Fibroblast of mammary gland (primary cell): ENCODE results near the gene ITGA4.
A peak's percentile ranks its signal among the peaks of the same experiment; 100 is the strongest.

Experiments
- DNase-seq: peaks from one replicate; pipeline ENCODE4 v3.0.0-alpha.2; 2010; ENCODE audit warnings: low read depth
- H3K4me3 ChIP-seq: 2 replicates; pipeline ENCODE4 v1.5.1; 2011; ENCODE audit warnings: low read depth, mild to moderate bottlenecking, low read length, moderate library complexity; ENCODE audit not compliant: control insufficient read depth
- CTCF ChIP-seq: conservative IDR thresholded peaks from 2 replicates; pipeline ENCODE4 v1.5.1; 2011; ENCODE audit warnings: low read depth, low read length, inconsistent platforms; ENCODE audit not compliant: control insufficient read depth, insufficient read depth

ITGA4 gene

GRCh38 chr2:181500201-181500600 is 43.0 kb downstream of the ITGA4 start:
- no peak overlapping the region for H3K4me3 ChIP-seq
- no peak for DNase-seq
- no peak for TF ChIP-seq CTCF

GRCh38 chr2:181515719-181516118 is 58.5 kb downstream of the ITGA4 start:
- H3K4me3 ChIP-seq, result no peak overlapping the region
- TF ChIP-seq CTCF, result no peak

GRCh38 chr2:181516992-181517391 is 59.8 kb downstream of the ITGA4 start:
- TF ChIP-seq CTCF, result no peak
- no peak for DNase-seq
- H3K4me3 ChIP-seq, result no peak overlapping the region

More at GRCh38 chr2:181515719-181516118, 58.5 kb downstream of the ITGA4 start:
- no peak for DNase-seq

GRCh38 chr2:181517685-181518301 is 60.6 kb downstream of the ITGA4 start:
- peak; percentile 20 for DNase-seq
- TF ChIP-seq CTCF, result no peak
- H3K4me3 ChIP-seq, result no peak overlapping the region

- no peak for TF ChIP-seq CTCF
- no peak for DNase-seq
Measured at GRCh38 chr2:181520253-181520652, 63.1 kb downstream of the ITGA4 start.

GRCh38 chr2:181523756-181524155 is 66.6 kb downstream of the ITGA4 start:
- H3K4me3 ChIP-seq, result no peak overlapping the region

More at GRCh38 chr2:181520253-181520652, 63.1 kb downstream of the ITGA4 start:
- H3K4me3 ChIP-seq, result no peak overlapping the region

More at GRCh38 chr2:181523756-181524155, 66.6 kb downstream of the ITGA4 start:
- TF ChIP-seq CTCF, result no peak
- DNase-seq, result no peak
